ENCODE data around the gene MYL4.

DNA sequence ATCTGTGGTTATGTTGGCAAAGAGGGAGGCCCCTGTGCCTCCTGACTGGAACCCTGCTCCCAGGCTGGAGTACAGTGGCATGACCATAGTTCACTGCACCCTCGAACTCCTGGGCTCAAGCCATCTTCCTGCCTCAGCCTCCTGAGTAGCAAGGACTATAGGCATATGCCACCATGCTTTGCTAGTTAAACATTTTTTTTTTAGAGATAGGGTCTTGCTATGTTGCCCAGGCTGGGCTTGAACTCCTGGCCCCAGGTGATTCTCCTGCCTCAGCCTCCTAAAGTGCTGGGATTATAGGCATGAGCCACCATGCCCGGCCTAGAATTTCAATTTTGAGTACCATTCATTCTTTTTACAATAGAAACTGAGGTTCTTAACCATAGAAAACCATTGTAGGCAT, 23.3 kb downstream of the MYL4 start:
- no peak for TF ChIP-seq POLR2A (IDR thresholded peaks at IDR 0.05)
- TF ChIP-seq, protein P1, sequence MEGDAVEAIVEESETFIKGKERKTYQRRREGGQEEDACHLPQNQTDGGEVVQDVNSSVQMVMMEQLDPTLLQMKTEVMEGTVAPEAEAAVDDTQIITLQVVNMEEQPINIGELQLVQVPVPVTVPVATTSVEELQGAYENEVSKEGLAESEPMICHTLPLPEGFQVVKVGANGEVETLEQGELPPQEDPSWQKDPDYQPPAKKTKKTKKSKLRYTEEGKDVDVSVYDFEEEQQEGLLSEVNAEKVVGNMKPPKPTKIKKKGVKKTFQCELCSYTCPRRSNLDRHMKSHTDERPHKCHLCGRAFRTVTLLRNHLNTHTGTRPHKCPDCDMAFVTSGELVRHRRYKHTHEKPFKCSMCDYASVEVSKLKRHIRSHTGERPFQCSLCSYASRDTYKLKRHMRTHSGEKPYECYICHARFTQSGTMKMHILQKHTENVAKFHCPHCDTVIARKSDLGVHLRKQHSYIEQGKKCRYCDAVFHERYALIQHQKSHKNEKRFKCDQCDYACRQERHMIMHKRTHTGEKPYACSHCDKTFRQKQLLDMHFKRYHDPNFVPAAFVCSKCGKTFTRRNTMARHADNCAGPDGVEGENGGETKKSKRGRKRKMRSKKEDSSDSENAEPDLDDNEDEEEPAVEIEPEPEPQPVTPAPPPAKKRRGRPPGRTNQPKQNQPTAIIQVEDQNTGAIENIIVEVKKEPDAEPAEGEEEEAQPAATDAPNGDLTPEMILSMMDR (IDR thresholded peaks at IDR 0.05): no peak

All from esophagus squamous epithelium (tissue), 4 donors.